Stimulated activated effector memory CD8-positive, alpha-beta T cell treated with anti-CD3 and anti-CD28 coated beads, Interleukin-12 subunit alpha, Interleukin-12 subunit beta, amount 100 ng/mL, for 72 hours (primary cell): Measurements from ENCODE around the gene C11orf98.
A peak's percentile ranks its signal among the peaks of the same experiment; 100 is the strongest.
"Not testable (repeated sequence)": the region's sequence is repeated elsewhere in the genome, so short reads cannot be mapped to it uniquely, and the experiment has no call there.

Experiments
- ATAC-seq: fragments of 150-1000 bp; cut with Tn5 transposase; 2 replicates; pipeline ENCODE4 v1.10.0; 2021
- DNase-seq, 2 donors: peaks; one replicate each; pipeline ENCODE4 v3.0.0; 2021 to 2022; ENCODE audit warnings: low spot score in 2 of 2
- H3K27ac Mint-ChIP-seq: one replicate; pipeline ENCODE4 v1.8.0; 2022; ENCODE audit warnings: mild to moderate bottlenecking, mixed read lengths
- H3K36me3 Mint-ChIP-seq: one replicate; pipeline ENCODE4 v1.8.0; 2022; ENCODE audit warnings: mild to moderate bottlenecking, mixed read lengths
- H3K4me1 Mint-ChIP-seq: one replicate; pipeline ENCODE4 v1.8.0; 2022; ENCODE audit warnings: mixed read lengths
- H3K4me3 Mint-ChIP-seq: one replicate; pipeline ENCODE4 v1.8.0; 2022; ENCODE audit warnings: mild to moderate bottlenecking, mixed read lengths
- H3K9me3 Mint-ChIP-seq: one replicate; pipeline ENCODE4 v1.8.0; 2022; ENCODE audit warnings: mixed read lengths

The C11orf98 gene

GRCh38 chr11:62665075-62665598, at the start of gene C11orf98, which contains the start of gene CSKMT:
TSS of gene C11orf98 (minus strand) at chr11:62665210. CDS start at chr11:62665169, 41 bp downstream.
TSS of gene CSKMT (plus strand) at chr11:62665312. CDS start at chr11:62665880, 568 bp downstream.
- peaks cover 95% of the 10 kb centered on the region for H3K36me3 Mint-ChIP-seq
- peak; percentile 94 for ATAC-seq
- no peaks in the 10 kb centered on the region for H3K9me3 Mint-ChIP-seq
- peak within 1 kb of the TSS; percentile 97 for H3K27ac Mint-ChIP-seq
- peaks cover 38% of the 10 kb centered on the region for H3K4me1 Mint-ChIP-seq
- DNase-seq: peak; percentile 97 to 99
- peak within 1 kb of the TSS; percentile 95 for H3K4me3 Mint-ChIP-seq

GRCh38 chr11:62713343-62713742, 48.3 kb upstream of the C11orf98 start:
- Mint-ChIP-seq H3K36me3 (peaks cover 98% of the 10 kb centered on the region), H3K4me1 (peaks cover 61% of the 10 kb centered on the region), H3K27ac (peak overlapping the region; percentile 89), H3K9me3 (no peaks in the 10 kb centered on the region), H3K4me3 (peak overlapping the region; percentile 44)
- DNase-seq (no peak), ATAC-seq (no peak)

- peaks cover 62% of the 10 kb centered on the region for H3K4me1 Mint-ChIP-seq
These were observed 47.9 kb upstream of the C11orf98 start for GRCh38 chr11:62712861-62713260.

GRCh38 chr11:62712276-62712812, 47.3 kb upstream of the C11orf98 start:
- H3K36me3 Mint-ChIP-seq: peaks cover 90% of the 10 kb centered on the region
- peak overlapping the region; percentile 44 for H3K4me3 Mint-ChIP-seq
- H3K9me3 Mint-ChIP-seq: no peaks in the 10 kb centered on the region
- H3K27ac Mint-ChIP-seq: peak overlapping the region; percentile 89
- ATAC-seq (no peak), DNase-seq (no peak)
- H3K4me1 Mint-ChIP-seq: peaks cover 64% of the 10 kb centered on the region

More at GRCh38 chr11:62712861-62713260, 47.9 kb upstream of the C11orf98 start:
- ATAC-seq (no peak), DNase-seq (no peak)
- Mint-ChIP-seq H3K9me3 (no peaks in the 10 kb centered on the region), H3K36me3 (peaks cover 93% of the 10 kb centered on the region), H3K27ac (peak overlapping the region; percentile 89), H3K4me3 (peak overlapping the region; percentile 44)

GRCh38 chr11:62710001-62710345, 45.0 kb upstream of the C11orf98 start:
- H3K9me3 Mint-ChIP-seq: no peaks in the 10 kb centered on the region
- ATAC-seq (no peak), DNase-seq (peak in 1 of 2 donors; percentile 72)
- H3K4me1 Mint-ChIP-seq: peaks cover 74% of the 10 kb centered on the region
- peaks cover 84% of the 10 kb centered on the region for H3K36me3 Mint-ChIP-seq
- H3K4me3 Mint-ChIP-seq: peak overlapping the region; percentile 88
- H3K27ac Mint-ChIP-seq: peak overlapping the region; percentile 97

GRCh38 chr11:62709247-62710000, 44.4 kb upstream of the C11orf98 start:
- Mint-ChIP-seq H3K36me3 (peaks cover 82% of the 10 kb centered on the region), H3K27ac (peak overlapping the region; percentile 97), H3K4me3 (peak overlapping the region; percentile 88), H3K4me1 (peaks cover 73% of the 10 kb centered on the region), H3K9me3 (no peaks in the 10 kb centered on the region)
- ATAC-seq (peak; percentile 87), DNase-seq (peak; percentile 76 to 95)

- ATAC-seq: peak; percentile 48
- Mint-ChIP-seq H3K4me1 (peaks cover 68% of the 10 kb centered on the region), H3K27ac (peak overlapping the region; percentile 97), H3K9me3 (no peaks in the 10 kb centered on the region), H3K4me3 (peak overlapping the region; percentile 88), H3K36me3 (peaks cover 79% of the 10 kb centered on the region)
- DNase-seq: peak in 1 of 2 donors; percentile 30
These were observed 43.8 kb upstream of the C11orf98 start for GRCh38 chr11:62708793-62709192.

GRCh38 chr11:62708392-62708791, 43.4 kb upstream of the C11orf98 start:
- DNase-seq: no peak
- H3K4me3 Mint-ChIP-seq: peak overlapping the region; percentile 88
- H3K36me3 Mint-ChIP-seq: peaks cover 75% of the 10 kb centered on the region
- no peaks in the 10 kb centered on the region for H3K9me3 Mint-ChIP-seq
- peak overlapping the region; percentile 97 for H3K27ac Mint-ChIP-seq
- no peak for ATAC-seq
- peaks cover 64% of the 10 kb centered on the region for H3K4me1 Mint-ChIP-seq

GRCh38 chr11:62707277-62707861, 42.4 kb upstream of the C11orf98 start, which contains the start of the genes BSCL2 and GNG3:
TSS of gene BSCL2 (minus strand) at chr11:62707424. CDS start at chr11:62707195, 229 bp downstream.
TSS of gene GNG3 (plus strand) at chr11:62707676. CDS start at chr11:62708296, 620 bp downstream.
- DNase-seq: no peak
- Mint-ChIP-seq H3K36me3 (peaks cover 70% of the 10 kb centered on the region), H3K27ac (peak within 1 kb of the TSS; percentile 97), H3K9me3 (no peaks in the 10 kb centered on the region), H3K4me1 (peaks cover 58% of the 10 kb centered on the region), H3K4me3 (peak within 1 kb of the TSS; percentile 88)
- no peak for ATAC-seq

GRCh38 chr11:62706850-62707247, 41.8 kb upstream of the C11orf98 start:
- H3K4me1 Mint-ChIP-seq: peaks cover 58% of the 10 kb centered on the region
- ATAC-seq: no peak
- peak overlapping the region; percentile 97 for H3K27ac Mint-ChIP-seq
- no peak for DNase-seq
- peaks cover 70% of the 10 kb centered on the region for H3K36me3 Mint-ChIP-seq
- H3K9me3 Mint-ChIP-seq: no peaks in the 10 kb centered on the region
- peak overlapping the region; percentile 88 for H3K4me3 Mint-ChIP-seq

- Mint-ChIP-seq H3K4me3 (peak overlapping the region; percentile 88), H3K36me3 (peaks cover 70% of the 10 kb centered on the region), H3K4me1 (peaks cover 58% of the 10 kb centered on the region), H3K27ac (peak overlapping the region; percentile 97), H3K9me3 (no peaks in the 10 kb centered on the region)
- peak; percentile 92 to 94 for DNase-seq
- peak; percentile 78 for ATAC-seq
These were observed 41.2 kb upstream of the C11orf98 start for GRCh38 chr11:62705880-62706849.

- ATAC-seq: no peak
- DNase-seq: no peak
- H3K9me3 Mint-ChIP-seq: no peaks in the 10 kb centered on the region
- H3K36me3 Mint-ChIP-seq: peaks cover 69% of the 10 kb centered on the region
- peak overlapping the region; percentile 88 for H3K4me3 Mint-ChIP-seq
- H3K4me1 Mint-ChIP-seq: peaks cover 55% of the 10 kb centered on the region
- peak overlapping the region; percentile 87 for H3K27ac Mint-ChIP-seq
These were observed 40.4 kb upstream of the C11orf98 start for GRCh38 chr11:62705413-62705812.

- not testable (repeated sequence) for H3K27ac Mint-ChIP-seq, H3K9me3 Mint-ChIP-seq, DNase-seq, H3K4me3 Mint-ChIP-seq, ATAC-seq
- Mint-ChIP-seq H3K4me1 (peaks cover 40% of the 10 kb centered on the region), H3K36me3 (peaks cover 58% of the 10 kb centered on the region)
These were observed 38.9 kb upstream of the C11orf98 start for GRCh38 chr11:62703921-62704320.

- no peak overlapping the region for H3K4me3 Mint-ChIP-seq
- peaks cover 25% of the 10 kb centered on the region for H3K4me1 Mint-ChIP-seq
- H3K9me3 Mint-ChIP-seq: no peaks in the 10 kb centered on the region
- no peak for DNase-seq
- ATAC-seq: peak; percentile 48
- peak overlapping the region; percentile 76 for H3K27ac Mint-ChIP-seq
- peaks cover 66% of the 10 kb centered on the region for H3K36me3 Mint-ChIP-seq
These were observed 37.2 kb upstream of the C11orf98 start for GRCh38 chr11:62702246-62702645.
